ENCODE measurements around the gene INSR.
A peak's percentile ranks its signal among the peaks of the same experiment; 100 is the strongest.
"Not testable (repeated sequence)": the region's sequence is repeated elsewhere in the genome, so short reads cannot be mapped to it uniquely, and the experiment has no call there.

Gene INSR

GRCh38 chr19:7223429-7223828 is 70.8 kb downstream of the INSR start:
- DNase-seq: no peak

DNA sequence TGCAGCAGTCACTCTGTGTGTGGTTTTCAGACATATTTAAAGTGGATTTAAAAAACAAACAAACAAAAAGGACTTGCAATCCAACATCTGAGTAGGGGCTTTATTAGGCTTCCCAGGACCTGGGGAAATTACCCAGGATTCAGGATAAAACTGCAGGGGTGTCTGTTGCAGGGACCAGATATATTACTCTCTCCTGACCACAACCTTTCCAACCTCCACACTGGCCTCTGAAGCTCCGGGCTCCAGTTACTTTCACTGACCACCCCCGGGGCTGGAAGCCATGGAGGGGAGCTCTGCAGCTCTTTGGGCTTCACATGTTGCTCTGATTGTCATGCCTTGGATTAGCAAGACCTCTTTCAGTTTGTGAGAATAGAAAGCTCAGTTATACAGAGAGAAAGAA is 75.2 kb downstream of the INSR start:
- no peak for DNase-seq

DNA sequence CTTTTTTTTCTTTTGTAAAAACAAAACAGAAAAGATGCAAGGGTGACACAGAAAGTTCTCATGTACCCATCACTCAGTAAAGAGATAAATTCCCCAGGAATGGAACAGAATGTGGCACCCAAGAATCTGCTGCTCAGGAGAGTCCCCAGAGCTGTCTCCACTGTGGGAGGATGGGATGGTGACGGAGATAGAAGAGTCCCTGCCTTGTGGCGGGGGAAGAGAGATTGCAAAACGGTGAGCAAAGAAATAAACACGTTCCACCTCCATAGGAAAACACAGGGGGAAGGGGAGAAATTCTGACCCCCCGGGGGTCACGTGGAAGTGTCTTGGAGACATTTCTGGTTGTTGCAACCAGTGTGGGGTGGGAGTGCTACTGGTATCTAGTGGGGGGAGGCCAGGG is 76.4 kb downstream of the INSR start:
- DNase-seq: peak in 1 of 4 experiments; percentile 17

- no peak for DNase-seq
Measured at GRCh38 chr19:7216373-7216902, 77.8 kb downstream of the INSR start.

- peak in 3 of 4 experiments; percentile 38 to 47 (median 40) for DNase-seq
Measured at GRCh38 chr19:7215176-7215575, 79.0 kb downstream of the INSR start.

DNA sequence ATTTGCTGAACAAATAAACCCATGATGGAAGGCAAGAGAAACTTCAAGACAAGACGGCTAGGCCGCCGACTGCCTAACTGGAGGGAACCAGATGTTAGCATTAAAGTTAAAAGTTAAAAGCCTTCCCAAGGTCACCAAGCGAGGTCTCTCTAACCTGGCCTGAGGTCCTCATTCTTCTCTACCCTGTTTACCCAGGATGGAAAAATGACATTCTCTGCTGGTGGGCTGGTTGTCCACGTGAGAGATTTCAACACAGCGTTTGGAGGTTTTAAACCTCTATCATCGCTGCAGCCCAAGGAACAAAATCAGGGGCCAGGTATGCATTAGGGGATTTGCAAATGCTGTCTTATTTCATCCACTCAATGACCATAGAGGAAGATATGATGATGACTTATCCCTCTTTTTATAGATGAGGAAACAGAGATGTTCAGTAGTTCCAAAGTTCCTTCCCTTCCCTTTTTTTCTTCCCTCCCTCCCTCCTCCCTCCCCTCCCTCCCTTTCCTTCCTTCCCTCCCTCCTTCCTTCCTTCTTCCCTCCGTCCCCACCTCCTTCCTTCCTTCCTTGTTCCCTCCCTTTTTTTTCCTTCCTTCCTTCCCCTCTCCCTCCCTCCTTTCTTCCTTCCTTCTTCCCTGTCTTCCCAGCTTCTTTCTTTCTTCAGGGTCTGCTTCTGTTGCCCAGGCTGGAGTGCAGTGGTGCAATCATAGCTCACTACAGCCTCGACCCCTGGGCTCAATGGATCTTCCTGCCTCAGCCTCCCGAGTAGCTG is 79.7 kb downstream of the INSR start:
- no peak for DNase-seq

DNA sequence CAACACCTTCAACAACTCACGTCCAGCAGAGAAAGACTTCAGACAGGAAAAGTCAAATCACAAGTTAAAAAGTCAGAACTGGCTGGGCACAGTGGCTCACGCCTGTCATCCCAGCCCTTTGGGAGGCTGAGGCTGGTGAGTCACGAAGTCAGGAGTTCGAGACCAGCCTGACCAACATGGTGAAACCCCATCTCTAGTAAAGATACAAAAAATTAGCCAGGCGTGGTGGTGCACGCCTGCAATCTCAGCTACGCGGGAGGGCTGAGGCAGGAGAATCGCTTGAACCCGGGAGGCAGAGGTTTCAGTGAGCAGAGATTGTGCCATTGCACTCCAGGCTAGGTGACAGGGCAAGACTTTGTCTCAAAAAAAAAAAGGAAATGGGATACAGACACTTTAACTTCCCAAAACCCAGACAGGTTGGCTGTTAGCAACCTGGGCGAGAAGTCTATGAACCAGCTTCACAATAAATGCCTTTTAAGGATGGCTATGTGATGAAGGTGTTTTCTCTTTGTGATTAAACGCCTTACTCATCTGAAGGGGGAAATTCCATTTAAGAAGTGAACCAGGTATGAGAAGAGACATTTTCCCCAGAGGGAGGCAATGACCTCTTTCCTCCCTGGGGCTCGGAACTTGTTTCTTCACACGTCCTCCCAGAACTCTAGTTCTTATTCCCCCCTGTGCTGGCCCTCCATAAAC is 80.4 kb downstream of the INSR start:
- peak in 1 of 4 experiments; percentile 19 for DNase-seq

DNA sequence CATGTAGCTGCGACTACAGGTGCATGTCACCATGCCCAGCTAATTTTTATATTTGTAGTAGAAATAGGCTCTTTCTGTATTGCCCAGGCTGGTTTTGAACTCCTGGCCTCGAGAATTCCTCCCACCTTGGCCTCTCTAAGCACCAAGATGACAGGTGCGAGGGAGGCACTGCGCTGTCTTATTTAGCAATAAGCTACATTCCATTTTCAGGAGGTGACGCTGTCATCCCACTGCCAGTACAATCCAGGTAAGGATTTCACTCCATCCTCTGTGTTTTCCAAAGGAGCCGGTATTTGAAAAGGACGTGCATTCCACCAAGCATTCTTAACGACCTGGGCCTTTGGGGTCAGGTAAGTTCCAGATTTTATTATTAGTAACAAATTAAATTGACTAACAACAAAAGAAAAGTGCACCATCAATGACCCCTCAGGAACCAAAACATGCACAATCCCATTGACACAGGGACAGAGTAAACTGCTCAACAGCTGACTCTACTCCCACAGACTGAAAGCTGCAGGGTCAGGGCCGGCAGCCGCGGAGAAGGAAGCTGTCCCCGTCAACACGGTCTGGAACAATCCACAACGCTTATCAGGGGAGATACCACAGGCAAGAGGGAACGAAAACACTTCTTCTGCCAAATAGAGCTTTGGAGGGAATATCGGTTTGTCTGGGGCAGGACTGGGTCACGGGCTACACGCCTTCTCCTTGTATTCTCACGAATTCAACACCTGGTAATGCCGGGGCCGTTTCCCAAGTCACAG is 82.8 kb downstream of the INSR start:
- no peak for DNase-seq

- no peak for DNase-seq
Measured at GRCh38 chr19:7210359-7210758, 83.9 kb downstream of the INSR start.

- not testable (repeated sequence) for DNase-seq
Measured at GRCh38 chr19:7209597-7210325, 84.5 kb downstream of the INSR start.

DNA sequence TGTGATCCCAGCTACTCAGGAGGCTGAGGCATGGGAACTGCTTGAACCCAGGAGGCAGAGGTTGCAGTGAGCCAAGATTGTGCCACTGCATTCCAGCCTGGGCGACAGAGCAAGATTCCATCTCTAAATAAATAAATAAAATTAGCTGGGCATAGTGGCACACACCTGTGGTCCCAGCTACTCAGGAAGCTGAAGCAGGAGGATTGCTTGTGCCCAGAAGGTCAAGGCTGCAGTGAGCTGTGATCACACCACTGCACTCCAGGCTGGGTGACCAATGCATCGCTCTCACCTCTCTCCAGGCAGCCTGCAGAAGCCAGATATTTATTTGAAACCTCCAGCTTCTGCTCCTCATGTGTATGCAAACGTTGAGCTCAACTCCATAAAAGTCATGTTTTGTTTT is 85.2 kb downstream of the INSR start:
- not testable (repeated sequence) for DNase-seq

DNA sequence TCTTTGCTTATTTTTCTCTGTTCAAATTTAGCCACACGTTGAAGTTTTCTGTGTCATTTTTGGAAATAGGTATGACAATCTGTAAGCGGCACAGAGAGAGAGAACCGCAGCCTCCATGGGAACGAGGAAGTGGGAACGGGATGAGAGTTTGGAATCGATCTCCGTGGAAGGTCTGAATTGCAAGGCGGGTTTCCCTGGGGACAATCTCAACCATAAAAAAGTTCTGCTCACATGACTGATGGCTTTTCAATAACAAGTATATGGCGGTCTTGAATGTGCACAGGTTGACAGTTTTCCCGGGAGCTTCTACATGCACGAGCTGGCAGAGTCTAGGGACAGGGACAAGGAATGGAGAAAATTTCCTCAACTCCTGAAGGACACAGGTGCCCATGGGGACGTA is 90.9 kb downstream of the INSR start:
- DNase-seq: no peak

DNA sequence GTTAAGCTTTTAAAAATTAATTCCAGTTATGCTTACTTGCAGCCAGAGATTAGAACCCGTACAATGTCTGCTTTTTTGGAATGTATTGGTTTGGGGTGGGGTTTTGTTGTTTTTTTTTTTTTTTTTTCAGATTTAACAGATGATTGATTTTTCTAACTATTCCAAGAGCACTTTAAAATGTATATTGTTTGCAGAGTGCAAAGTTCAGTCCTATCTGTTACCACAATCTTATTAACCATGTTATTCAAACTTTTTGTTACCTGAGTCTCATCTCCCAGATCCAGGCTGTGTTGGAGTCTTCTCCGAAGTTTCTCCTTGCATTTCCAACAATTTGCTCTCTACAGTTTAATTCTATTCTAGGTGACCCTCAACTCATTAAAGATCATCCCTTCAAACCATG is 91.3 kb downstream of the INSR start:
- no peak for DNase-seq

- no peak for DNase-seq
Measured at GRCh38 chr19:7200736-7201135, 93.5 kb downstream of the INSR start.

DNA sequence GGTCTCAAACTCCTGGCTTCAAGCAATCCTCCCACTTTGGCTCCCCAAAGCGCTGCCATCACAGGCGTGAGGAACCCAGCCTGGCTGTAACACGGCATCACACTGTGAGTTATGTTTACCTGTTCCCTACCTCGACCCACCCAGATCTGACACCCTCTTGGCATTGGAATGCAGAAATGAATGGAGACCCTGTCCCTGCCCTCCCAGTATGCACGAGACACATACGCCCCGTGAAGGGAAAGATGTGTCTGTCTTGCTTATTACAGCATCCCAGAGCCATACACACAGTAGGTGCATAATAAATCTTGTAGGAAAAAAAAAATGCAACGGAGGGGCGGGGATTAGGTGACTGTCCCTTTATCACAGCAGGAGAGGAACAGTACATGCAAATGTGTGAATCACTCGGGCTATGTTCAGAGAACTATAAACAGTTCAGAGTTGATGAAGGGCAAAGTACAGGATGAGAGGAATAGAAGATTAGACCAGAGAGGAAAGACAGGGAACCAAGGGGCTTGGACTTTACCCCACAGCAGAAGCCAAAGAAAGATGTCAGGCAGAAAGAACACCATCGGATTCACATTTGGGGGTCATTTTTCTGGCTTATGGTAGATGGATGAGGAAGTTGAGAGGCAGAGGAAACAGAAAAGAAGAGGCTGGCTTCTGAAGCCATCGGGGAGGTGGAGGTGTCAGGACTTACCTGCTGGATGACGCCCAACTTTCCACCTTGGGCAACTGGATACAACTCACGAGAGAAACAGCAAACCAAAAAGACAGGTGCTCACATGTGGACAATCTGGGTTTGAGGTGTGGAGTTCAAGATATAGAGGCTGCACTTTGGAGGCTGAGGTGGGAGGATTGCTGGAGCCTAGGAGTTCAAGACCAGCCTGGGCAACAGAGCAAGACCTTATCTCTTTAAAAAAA is 94.3 kb downstream of the INSR start:
- DNase-seq: no peak

DNA sequence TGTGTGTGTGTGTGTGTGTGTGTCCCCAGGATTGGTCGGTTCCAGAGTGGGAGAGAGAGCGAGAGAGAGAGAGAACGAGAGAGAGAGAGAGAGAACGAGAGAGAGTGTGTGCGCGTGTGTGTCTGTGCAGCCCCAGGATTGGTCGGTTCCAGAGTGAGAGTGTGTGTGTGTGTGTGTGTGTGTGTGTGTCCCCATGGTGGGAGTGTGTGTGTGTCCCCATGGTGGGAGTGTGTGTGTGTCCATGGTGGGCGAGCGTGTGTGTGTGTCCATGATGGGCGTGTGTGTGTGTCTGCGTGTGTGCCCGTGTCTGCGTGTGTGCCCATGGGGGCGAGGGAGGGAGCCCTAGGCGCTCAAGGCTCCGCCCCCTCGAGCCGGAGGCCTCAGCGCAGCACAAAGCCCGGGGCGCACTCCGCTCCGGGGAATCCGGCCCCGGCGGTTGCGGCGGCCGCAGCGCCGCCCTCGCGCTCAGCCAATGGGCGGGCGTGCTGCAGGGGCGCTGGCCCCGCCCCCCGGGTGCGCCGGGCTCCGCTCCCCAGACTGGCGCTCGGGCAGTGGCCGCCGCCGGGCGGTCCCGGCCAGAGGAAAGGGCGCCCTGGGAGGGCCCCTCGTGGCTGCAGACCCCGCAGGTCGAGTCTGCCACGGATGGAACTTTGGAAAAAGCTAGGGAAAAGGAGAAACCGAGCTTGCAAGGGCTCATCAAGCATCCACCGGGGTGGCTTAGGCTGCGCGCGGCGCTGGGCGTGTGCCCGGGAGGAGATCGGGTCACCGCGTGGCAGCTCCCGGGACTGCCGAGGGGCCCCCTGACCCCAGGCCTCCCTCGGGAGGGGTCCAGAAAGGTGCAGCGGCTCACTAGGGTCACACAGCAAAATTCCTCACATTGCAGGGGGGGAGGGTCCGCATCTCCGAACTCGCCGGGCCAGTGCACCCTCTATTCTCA is 96.2 kb downstream of the INSR start:
- peak; percentile 96 to 99 (median 98) for DNase-seq

GRCh38 chr19:7197119-7197759 is 97.0 kb downstream of the INSR start:
- peak; percentile 93 to 96 (median 96) for DNase-seq

- DNase-seq: peak in 1 of 4 experiments; percentile 32
Measured at GRCh38 chr19:7196763-7197118, 97.5 kb downstream of the INSR start.

DNA sequence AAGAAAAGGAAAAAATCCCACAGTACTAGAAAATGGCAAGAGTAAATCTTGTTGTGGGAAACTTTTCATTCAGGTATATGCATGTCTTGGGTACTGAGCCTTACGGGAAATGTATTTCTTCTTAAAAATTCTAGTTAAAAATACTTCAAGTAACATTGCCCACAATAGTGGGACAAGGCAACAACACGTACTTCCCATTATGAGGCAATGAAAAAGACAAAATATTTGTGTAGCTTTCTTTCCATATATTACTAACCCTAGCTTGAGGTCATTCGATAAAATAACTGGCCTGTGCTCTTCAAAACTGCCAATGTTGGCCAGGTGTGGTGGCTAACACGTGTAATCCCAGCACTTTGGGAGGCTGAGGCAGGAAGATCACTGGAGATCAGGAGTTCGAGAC is 99.2 kb downstream of the INSR start:
- DNase-seq: no peak

DNA sequence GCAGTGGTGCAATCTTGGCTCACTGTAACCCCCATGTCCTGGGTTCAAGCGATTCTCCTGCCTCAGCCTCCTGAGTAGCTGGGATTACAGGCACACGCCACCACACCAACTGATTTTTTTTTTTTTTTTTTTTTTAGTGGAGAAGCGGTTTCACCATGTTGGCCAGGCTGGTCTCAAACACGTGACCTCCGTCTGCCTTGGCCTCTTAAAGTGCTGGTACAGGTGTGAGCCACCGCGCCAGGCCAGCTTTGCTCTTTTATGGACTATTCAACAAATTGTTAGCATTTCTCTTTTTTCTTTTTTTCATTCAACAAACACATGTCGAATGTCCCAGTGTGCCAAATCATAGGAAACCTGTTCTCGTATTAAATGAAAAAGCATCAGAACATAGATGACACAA is 99.6 kb downstream of the INSR start:
- no peak for DNase-seq

All from suppressor macrophage (primary cell).